HG03439 (cell line): Measurements from ENCODE around the gene ROBO4.

ENCODE experiments used
- ATAC-seq: cut with Tn5 transposase; IDR thresholded peaks from one replicate; pipeline ENCODE4 v1.9.1; 2021; ENCODE audit warnings: mild to moderate bottlenecking, moderate library complexity; ENCODE audit not compliant: unreplicated experiment

The ROBO4 gene

DNA sequence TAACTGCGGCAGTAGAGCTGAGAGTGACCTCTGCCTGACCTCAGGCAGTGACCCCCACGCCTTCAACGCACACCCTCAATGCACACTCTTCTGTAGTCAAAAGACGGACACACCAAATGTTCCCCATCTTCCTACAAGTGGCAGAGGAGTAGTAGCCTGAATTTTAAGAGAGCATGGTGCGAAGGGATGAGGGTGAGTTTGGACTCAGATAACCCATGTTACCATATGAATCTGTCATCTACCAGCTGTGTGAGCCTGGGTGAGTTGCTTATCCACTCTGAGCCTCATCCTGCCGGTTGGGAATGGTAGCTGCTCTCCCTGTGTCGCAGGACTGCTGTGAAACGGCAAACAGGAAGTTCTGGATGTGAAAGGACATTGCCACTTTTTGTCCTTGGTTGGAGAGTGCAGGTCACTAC is 53.0 kb downstream of the ROBO4 start:
- ATAC-seq: no peak

DNA sequence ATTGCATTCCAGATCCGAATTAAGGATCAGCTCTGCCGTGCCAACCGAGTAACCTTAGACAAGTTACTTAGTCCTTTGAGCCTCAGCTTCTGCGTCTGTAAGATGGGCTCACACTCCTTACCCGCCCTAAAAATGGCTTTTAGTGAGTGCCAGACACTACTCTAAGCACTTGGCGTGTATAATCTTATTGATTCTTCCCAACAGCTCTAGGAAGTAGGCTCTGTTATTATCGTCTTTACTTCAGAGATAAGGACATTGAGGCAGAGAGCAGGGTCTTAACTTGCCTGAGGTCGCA is 54.1 kb downstream of the ROBO4 start:
- ATAC-seq: no peak

DNA sequence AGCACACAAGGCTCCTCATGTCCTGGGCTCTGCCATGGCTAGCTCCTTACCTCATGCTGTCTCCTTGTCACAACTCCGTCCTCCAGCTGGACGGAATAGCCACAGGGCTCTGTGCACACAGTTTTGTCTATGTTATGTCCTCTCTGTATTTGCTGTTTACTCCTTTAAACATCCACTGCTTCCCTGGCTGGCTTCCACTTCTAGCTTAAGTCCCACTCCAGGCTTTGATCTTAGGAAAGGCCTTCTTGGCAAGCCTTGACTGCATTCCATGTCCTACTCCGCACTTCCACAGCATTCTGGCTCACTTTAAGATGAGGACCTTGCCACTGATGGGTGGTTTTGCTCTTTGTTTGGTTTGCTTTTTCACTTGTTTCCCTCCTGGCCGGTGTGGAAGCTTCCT is 55.4 kb downstream of the ROBO4 start:
- no peak for ATAC-seq

DNA sequence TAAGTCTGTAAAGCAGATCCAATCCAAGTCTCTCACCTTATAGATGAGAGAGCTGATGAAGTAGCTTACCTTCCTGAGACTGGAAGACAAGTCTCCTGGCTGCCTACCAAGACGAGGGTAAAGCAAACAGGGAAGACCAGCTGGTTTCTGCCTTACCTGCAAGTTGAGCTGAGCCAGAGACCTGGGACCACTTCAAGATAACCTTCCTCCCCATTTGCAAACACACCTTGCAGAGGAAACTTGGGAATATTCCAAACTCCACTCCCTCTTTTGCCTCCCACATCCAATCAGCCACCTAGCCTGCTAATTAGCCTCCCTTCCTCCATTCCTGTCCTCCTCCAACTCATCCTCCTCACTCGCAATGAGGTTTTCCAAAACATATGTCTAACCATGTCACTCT is 55.8 kb downstream of the ROBO4 start:
- no peak for ATAC-seq

DNA sequence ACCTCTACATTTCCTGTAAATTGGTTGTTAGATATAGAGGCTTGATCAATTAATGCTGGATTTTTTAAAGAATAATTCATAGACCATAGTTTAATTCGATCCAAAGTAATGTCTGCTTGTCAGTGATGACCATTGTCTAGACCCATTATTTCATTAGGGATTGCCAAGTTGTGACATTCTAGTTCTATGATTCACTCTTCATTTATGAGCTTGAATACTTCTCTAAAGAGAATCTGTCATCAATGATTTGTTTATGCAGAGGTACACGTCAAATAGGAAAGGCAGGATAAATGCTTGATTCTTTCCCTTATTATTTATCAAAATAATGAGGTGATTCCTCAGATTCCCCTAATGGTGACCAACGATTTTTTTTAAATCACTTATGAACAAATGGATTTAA is 56.5 kb downstream of the ROBO4 start:
- ATAC-seq: no peak

DNA sequence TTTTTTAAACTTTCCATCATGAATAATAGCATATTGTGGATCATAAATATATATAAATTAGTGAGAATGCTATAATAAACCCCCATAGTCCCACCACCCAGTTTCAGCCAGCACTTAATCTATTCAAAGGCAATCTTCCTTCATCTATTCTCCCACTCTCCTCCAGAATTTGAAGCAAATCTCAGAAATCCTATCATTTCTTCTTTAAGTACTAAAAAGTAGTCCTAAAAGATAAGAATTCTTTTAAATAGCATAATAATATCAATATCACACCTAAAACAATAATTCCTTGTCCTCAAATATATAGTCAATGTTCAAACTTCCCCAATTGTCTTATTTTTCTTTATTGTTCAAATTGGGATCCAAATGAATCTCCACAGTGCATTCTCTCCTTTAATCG is 57.0 kb downstream of the ROBO4 start:
- ATAC-seq: no peak

DNA sequence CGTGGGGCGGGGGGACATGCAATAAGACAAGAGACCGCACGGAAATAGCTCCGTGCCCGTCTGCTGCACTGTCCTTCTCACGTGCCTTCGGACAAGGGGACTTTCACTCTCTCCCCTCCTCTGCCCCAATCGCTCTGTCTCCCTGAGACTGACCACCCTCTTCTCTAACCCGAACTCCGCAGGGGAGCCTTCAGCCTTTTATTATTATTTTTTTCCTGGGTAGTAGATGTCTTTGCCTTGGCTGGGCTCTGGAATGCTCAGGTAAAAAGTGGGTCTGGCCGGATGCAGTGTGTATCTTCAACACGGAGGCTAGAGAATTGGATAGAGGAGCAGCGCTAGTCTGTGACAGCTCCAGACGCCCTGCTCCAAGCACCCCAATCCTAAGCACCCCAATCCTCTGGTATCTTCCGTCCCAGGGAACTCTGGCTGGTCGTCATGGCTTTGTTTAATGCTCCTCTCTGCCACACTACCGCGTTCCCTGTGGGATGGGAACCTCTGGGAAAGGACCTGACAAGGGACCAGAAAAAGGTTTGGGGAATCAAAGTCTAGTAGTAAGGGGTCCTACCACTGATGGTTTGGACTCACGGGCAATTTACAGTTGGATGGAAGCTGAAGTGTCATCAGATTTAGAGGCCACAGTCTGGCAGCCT is 57.6 kb downstream of the ROBO4 start:
- no peak for ATAC-seq

DNA sequence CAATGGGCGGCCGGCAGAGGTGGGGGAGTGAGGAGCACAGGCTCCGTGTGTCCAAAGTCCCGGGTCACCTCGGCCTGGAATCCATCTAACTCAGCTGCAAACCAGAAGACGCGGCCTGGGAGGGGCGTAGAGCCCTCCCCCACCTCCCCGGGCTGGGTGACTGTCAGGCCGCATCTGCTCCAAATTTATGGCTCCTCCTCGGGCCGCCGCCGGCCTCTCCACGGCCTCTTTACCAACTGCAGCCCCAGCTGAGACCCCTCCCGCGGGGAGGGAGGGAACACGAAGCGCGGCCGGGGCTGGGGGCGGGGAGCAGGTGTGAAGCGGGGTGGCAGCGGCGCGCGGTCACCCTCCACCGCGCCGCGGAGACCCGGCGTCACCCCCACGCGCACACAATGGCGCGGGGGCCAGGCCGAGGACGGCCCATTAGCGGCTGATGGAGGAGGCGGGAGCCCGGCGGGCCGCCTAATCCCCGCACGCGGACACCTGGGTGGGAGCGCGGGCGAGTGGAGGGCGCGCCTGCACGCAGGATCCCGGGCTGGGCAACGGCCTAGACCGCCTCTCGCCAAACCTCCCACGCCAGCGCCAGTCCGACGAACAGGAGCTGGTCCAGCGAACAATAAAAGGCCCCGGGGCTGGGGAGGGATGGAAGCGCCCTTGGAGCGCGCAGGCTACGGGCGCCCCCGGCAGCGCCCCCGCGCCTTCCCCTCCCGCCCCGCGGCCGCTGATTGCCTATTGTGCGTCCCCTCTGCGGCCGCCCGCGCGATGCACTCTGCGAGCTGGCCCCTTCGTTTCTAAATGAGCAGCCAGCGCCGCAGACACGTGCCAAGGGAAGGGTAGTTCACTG is 58.3 kb downstream of the ROBO4 start:
- no peak for ATAC-seq

DNA sequence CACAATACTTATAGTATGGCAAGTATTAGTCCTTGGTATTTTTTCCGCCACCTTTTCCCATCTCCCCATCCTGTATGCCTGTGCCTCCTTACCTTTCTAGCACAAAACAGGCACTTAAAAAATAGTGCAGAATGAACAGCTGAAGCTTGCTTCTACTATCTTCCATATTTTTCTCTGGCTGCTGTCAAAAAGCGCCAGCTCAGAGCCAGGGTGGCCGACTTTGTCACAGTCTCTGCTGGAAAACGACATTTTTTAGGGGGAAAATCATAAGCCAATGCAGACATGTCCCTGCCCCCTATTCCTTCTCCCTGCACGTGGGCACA is 58.9 kb downstream of the ROBO4 start:
- ATAC-seq: no peak

DNA sequence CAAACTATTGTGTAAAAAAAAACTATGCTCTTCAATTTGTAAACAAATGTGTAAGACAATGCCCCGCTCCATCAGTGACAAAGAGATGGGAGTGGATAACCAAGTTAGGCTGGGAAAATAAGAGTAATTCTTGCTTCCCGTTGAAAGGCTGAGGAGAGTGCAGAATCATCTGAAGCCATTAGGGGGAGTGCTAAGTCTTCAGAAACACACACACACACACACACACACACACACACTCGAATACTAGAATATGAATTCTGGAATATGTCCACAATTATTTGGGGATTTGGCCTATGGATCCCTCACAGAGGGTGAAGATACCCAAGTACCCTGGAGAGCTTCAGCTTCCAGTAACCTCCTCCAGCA is 60.2 kb downstream of the ROBO4 start:
- no peak for ATAC-seq

DNA sequence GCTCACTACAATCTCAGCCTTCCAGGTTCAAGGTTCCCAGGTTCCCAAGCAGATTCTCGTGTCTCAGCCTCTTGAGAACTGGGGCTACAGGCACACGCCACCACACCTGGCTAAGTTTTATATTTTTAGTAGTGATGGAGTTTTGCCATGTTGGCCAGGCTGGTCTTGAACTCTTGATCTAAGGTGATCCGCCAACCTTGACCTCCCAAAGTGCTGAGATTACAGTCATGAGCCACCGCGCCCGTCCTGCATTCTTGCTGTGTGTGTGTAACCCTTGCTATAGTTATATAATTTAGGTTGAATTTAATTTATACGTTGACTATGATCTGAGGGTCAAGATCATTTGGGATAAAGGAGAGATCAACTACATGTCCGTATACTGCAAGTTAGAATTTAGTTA is 61.7 kb downstream of the ROBO4 start:
- no peak for ATAC-seq

DNA sequence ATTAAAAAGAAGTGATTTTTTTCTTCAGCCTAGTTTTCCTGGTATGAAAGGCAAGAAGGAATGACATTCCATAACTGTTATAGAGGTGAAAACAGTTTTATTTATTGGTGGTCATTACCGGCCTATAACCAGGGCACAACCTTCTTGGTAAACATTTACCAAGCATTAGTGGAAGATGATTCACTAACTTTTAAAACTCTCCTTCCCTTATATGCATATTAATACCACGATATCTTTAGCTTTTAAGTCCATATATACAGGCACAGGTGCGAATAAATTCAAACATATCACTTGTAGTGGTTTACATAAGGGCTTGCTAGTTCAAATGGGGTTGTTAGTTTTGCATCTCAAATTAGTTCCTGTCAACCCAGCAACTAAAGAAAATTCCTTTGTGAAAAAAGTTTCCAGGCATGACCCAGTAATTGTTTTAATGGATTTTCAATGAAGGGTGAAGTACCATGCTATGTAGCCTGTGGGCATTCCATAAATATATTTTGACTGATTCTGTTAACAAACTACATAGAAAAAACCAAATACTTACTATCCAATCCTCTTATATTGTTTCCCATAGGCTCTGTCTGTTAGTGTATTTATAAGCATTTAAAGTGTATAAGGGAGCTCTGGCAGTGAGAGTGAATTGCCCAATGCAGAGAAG is 63.0 kb downstream of the ROBO4 start:
- ATAC-seq: no peak
